DND-41 (cell line): Measurements from ENCODE around the gene IQCK.

Experiments used
- EZH2 ChIP-seq: IDR thresholded peaks from 3 replicates; pipeline ENCODE4 v1.6.1; 2012; ENCODE audit warnings: borderline replicate concordance, low read depth, mild to moderate bottlenecking, moderate library complexity, low read length, inconsistent platforms; ENCODE audit not compliant: severe bottlenecking
- TF ChIP-seq, protein P1 (sequence below): IDR thresholded peaks from 2 replicates; pipeline ENCODE4 v1.5.1; 2012; ENCODE audit warnings: borderline replicate concordance, low read length, moderate library complexity, mild to moderate bottlenecking; ENCODE audit not compliant: poor library complexity, severe bottlenecking; ENCODE audit errors: extremely low read depth

- TF ChIP-seq, protein P1, sequence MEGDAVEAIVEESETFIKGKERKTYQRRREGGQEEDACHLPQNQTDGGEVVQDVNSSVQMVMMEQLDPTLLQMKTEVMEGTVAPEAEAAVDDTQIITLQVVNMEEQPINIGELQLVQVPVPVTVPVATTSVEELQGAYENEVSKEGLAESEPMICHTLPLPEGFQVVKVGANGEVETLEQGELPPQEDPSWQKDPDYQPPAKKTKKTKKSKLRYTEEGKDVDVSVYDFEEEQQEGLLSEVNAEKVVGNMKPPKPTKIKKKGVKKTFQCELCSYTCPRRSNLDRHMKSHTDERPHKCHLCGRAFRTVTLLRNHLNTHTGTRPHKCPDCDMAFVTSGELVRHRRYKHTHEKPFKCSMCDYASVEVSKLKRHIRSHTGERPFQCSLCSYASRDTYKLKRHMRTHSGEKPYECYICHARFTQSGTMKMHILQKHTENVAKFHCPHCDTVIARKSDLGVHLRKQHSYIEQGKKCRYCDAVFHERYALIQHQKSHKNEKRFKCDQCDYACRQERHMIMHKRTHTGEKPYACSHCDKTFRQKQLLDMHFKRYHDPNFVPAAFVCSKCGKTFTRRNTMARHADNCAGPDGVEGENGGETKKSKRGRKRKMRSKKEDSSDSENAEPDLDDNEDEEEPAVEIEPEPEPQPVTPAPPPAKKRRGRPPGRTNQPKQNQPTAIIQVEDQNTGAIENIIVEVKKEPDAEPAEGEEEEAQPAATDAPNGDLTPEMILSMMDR = no peak
- no peak for TF ChIP-seq EZH2
Observed at GRCh38 chr16:19859166-19859565, 141.1 kb downstream of the IQCK start.
